ENCODE data around the gene GATB.

GATB gene

GRCh38 chr4:151677193-151677592 lies 83.6 kb downstream of the GATB start:
- DNase-seq (ENCODE audit: insufficient read length, low spot score): no peak
- no peak for FAIRE-seq

- FAIRE-seq: peak; percentile 4
- peak; percentile 42 for DNase-seq (ENCODE audit: insufficient read length, low spot score)
Observed at GRCh38 chr4:151676301-151676700, 84.5 kb downstream of the GATB start.

- FAIRE-seq: no peak
Observed at GRCh38 chr4:151675411-151675971, 85.3 kb downstream of the GATB start.

GRCh38 chr4:151674804-151675391 lies 85.9 kb downstream of the GATB start:
- no peak for FAIRE-seq
- no peak for DNase-seq (ENCODE audit: insufficient read length, low spot score)

More at GRCh38 chr4:151675411-151675971, 85.3 kb downstream of the GATB start:
- DNase-seq (ENCODE audit: insufficient read length, low spot score): no peak

GRCh38 chr4:151673908-151674520 lies 86.8 kb downstream of the GATB start:
- DNase-seq (ENCODE audit: insufficient read length, low spot score) (no peak), FAIRE-seq (no peak)

- DNase-seq (ENCODE audit: insufficient read length, low spot score) (no peak), FAIRE-seq (no peak)
Observed at GRCh38 chr4:151672996-151673395, 87.8 kb downstream of the GATB start.

- no peak for FAIRE-seq
- no peak for DNase-seq (ENCODE audit: insufficient read length, low spot score)
Observed at GRCh38 chr4:151671541-151672059, 89.2 kb downstream of the GATB start.

- DNase-seq (ENCODE audit: insufficient read length, low spot score) (no peak), FAIRE-seq (no peak)
Observed at GRCh38 chr4:151670843-151671242, 90.0 kb downstream of the GATB start.

- DNase-seq (ENCODE audit: insufficient read length, low spot score) (no peak), FAIRE-seq (no peak)
Observed at GRCh38 chr4:151669990-151670389, 90.8 kb downstream of the GATB start.

- FAIRE-seq: no peak
Observed at GRCh38 chr4:151668689-151669402, 92.0 kb downstream of the GATB start.

GRCh38 chr4:151667666-151668065 lies 93.1 kb downstream of the GATB start:
- DNase-seq (ENCODE audit: insufficient read length, low spot score) (no peak), FAIRE-seq (no peak)

More at GRCh38 chr4:151668689-151669402, 92.0 kb downstream of the GATB start:
- DNase-seq (ENCODE audit: insufficient read length, low spot score): no peak

- FAIRE-seq (no peak), DNase-seq (ENCODE audit: insufficient read length, low spot score) (no peak)
Observed at GRCh38 chr4:151667048-151667447, 93.8 kb downstream of the GATB start.

- DNase-seq (ENCODE audit: insufficient read length, low spot score) (no peak), FAIRE-seq (no peak)
Observed at GRCh38 chr4:151666501-151666900, 94.3 kb downstream of the GATB start.

GRCh38 chr4:151665785-151666127 lies 95.1 kb downstream of the GATB start:
- FAIRE-seq: no peak
- no peak for DNase-seq (ENCODE audit: insufficient read length, low spot score)

GRCh38 chr4:151665022-151665784 lies 95.6 kb downstream of the GATB start:
- FAIRE-seq (no peak), DNase-seq (ENCODE audit: insufficient read length, low spot score) (no peak)

GRCh38 chr4:151664289-151664688 lies 96.5 kb downstream of the GATB start:
- no peak for FAIRE-seq
- DNase-seq (ENCODE audit: insufficient read length, low spot score): no peak

GRCh38 chr4:151663109-151663508 lies 97.7 kb downstream of the GATB start:
- DNase-seq (ENCODE audit: insufficient read length, low spot score): no peak
- FAIRE-seq: no peak

GRCh38 chr4:151661873-151662272 lies 98.9 kb downstream of the GATB start:
- DNase-seq (ENCODE audit: insufficient read length, low spot score): no peak
- FAIRE-seq: no peak

- no peak for FAIRE-seq
Observed at GRCh38 chr4:151660676-151661075, 100.1 kb downstream of the GATB start.

GRCh38 chr4:151659601-151660364 lies 101.0 kb downstream of the GATB start:
- DNase-seq (ENCODE audit: insufficient read length, low spot score) (no peak), FAIRE-seq (no peak)

More at GRCh38 chr4:151660676-151661075, 100.1 kb downstream of the GATB start:
- no peak for DNase-seq (ENCODE audit: insufficient read length, low spot score)

Data from HTR-8/SVneo (cell line).